Activated gamma-delta T cell treated with anti-CD3 and anti-CD28 coated beads, Interleukin-2, amount 50 U/mL, for 16 hours (primary cell): ENCODE data around the gene SH2D2A.
"Not testable (repeated sequence)": the region's sequence is repeated elsewhere in the genome, so short reads cannot be mapped to it uniquely, and the experiment has no call there.

Experiments used
- DNase-seq: peaks from one replicate; pipeline ENCODE4 v3.0.0-alpha.2; 2020; ENCODE audit warnings: low read depth

Gene SH2D2A

DNA sequence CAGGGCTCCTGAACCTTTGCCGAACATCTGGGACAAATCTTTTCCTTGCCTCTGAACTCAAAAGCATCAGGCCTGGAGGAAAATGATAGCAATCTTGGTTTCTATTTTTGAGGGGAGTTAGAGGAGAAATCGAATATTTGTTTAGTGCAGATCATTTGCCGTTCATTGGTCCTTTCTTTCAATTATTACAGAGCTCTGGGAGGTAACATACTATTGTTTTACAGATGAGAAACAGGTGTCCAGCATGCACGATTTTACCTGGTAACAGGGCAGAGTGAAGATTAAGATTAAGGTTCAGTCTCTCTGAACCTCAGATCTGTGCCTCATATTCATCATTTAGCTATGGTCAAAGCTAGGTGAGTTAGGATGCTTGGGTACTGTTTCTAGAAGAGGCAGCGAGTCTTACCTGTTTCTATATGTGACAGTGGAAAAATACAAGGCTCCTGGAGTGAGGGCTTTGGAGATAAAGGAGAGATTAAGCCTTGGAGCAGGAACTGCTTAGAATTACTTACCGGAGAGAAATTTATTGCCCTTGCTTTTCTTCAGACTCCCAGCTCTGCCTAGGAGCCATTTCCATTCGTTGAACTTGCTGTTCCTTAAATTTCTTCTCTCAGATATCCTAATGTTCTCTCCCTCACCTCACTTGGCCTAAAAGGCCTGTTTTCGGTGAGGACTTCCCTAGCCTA lies 47.9 kb downstream of the SH2D2A start:
- DNase-seq: no peak

DNA sequence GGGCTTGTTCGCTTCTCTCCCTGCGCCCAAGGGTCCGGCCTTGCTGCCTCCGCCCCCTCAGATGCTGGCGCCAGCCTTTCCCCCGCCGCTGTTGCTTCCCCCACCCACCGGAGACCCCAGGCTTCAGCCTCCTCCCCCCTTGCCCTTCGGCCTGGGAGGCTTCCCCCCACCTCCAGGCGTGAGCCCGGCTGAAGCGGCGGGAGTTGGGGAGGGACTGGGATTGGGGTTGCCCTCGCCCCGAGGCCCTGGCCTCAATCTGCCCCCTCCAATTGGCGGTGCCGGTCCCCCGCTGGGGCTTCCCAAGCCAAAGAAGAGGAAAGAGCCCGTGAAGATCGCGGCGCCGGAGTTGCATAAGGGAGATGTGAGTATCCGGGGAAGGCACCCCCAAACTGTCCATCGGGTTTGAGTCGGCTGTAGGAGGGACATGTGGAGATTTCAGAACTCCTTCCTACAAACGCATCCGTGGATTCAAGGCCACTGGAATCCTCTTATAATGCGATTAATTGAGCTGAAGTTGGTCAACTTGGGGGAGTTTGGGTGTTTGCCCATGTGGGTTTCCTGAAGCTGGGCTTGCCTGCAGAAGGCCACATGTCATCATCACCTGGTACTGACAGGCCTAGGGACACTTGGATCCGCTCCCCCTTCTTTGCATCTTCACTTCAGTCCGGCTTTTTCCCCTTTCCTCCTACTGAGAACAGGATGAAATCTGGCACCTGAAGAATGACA lies 48.6 kb downstream of the SH2D2A start:
- DNase-seq: no peak

DNA sequence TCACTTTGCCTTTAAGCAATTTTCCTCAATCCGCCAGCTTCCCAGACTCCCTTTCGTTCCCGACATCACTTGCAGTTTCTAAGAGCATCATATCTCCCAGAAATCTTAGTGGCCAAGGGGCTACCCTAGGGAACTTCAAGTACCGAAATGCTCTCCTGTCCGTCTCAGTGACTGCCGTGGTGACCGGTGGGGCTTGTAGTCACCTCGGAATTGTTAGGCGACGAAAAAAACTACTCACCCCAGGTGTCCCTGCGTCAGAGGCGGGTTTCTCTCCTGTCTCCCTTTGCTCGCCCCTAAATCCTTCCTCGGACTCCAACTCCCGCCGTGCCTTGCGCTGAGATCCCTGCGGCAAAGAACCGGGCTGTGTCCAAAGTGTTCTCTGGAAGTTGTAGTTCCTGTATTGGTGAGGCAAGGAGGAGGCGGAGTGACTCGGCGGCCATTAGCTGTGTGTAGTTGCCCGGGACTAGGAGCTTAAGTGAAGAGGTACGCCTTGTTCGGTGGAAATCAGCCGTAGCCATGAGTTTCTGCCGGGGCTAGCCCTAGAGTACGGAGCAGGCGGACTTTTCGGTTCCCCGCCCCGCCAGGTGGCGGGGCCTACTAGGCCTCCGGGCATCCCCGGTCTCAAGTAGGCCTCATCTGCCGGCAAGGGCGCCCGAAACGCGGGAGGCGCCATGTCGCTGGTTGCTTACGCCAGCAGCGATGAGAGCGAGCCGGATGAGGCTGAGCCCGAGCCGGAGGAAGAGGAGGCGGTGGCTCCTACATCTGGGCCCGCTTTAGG lies 49.4 kb downstream of the SH2D2A start, which contains the start of gene PRCC:
TSS of gene PRCC (plus strand) at position 435 of the 778 bp plus-strand sequence. CDS start at position 672, 237 bp downstream.
- DNase-seq: peak; percentile 95

DNA sequence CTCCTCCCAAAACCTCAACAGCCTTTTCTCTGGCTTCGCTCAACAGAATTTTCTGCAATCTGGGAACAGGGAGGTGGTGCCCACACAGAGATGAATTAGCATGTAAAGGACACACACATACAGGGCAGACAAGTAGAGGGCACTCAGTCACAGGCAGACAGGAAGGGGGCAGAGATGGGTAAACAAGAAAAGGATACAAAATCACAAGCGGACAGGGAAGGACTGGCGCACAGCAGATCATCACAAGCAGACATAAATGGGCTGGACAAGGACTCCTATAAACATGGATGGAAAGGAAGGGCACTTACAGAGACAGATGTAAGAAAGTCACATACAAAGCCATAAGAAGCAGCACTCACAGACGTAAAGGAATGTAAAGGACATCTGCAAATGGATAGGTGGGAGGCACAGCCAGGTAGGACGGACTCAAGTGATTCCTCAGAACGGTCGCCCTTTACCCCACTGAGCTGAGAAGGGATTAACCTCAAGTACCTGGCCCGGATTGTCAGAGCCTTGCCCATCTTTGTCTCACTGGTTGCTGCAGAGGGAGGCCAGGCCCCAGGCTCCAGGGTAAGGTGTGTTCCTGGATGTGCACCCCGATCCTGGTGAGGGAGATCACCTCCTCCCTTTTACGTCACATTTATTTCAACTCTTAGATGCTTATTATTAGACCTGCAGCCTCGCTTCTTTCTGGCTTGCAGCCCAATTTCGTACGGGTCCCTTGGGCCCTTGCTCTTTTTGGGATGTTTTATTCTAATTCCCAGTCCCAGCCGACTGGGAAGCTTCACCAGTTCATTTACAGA lies 50.1 kb downstream of the SH2D2A start:
- DNase-seq: no peak

DNA sequence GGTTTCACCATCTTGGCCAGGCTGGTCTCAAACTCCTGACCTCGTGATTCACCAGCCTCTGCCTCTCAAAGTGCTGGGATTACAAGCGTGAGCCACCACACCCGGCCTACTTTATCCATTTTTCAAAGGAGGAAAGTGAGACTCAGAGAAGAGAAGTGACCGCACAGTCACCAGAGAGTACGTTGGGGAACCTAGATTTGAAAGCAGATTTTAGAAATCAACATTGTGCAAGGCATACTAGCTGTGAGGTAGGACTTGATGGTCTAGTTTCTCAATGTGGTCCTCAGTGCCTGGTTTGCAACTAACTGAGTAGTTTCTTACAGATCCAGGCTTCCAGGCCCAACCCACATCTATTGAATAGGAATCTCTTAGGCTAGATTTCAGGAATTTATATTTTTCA lies 51.0 kb downstream of the SH2D2A start:
- no peak for DNase-seq

DNA sequence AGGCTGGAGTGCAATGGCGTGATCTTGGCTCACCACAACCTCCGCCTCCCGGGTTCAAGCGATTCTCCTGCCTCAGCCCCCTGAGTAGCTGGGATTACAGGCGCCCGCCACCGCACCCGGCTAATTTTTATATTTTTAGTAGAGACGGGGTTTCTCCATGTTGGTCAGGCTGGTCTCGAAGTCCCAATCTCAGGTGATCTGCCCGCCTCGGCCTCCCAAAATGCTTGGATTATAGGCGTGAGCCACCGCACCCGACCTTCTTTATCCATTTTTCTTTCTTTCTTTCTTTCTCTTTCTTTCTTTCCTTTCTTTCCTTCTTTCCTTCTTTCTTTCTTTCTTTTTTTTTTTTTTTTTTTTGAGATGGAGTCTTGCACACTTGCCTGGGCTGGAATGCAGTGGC lies 51.5 kb downstream of the SH2D2A start:
- DNase-seq: not testable (repeated sequence)

DNA sequence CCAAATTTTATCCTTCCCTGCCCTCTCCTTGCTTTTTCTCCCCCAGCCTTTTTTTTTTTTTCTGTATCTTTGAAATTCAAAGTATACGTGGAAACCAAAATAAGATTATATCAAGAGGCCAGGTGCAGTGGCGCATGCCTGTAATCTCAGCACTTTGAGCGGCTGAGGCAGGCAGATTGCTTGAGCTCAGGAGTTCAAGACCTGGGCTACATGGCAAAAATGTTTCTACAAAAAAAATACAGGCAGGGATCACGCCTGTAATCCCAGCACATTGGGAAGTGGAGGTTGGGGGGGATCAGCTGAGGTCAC lies 55.9 kb downstream of the SH2D2A start:
- no peak for DNase-seq

DNA sequence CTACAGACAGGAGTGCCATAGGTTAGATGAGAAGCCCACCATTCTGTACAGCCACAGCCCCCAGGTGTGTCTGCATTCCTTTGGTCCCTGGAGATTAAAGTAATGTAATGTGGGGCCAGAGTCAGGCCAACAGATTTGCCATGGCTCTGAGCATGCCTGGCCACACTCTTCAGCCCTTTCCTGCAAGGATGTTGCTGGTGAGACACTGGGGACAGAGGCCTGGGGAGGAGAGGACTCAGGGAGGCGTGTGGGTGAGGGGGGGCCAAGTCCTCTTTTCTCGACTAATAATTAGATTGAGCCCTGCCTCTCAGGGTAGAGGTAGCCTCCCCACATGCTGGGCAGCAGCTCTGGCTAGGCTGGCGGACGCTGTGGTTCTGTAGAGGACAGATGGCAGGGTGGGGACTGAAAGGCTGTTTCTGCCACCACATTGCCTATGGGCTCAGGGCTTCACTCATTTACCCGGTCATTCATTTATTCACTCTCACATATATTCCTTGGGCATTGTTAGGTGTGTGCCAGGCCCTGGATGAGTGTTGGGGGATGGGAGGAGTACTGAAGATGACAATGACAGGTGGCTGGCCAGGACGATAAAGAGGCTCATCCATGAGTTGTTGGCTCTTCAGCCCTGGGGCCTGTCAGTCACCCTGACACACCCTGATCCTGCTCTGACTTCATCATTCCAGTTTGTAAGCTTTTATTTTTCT lies 56.4 kb downstream of the SH2D2A start:
- no peak for DNase-seq

DNA sequence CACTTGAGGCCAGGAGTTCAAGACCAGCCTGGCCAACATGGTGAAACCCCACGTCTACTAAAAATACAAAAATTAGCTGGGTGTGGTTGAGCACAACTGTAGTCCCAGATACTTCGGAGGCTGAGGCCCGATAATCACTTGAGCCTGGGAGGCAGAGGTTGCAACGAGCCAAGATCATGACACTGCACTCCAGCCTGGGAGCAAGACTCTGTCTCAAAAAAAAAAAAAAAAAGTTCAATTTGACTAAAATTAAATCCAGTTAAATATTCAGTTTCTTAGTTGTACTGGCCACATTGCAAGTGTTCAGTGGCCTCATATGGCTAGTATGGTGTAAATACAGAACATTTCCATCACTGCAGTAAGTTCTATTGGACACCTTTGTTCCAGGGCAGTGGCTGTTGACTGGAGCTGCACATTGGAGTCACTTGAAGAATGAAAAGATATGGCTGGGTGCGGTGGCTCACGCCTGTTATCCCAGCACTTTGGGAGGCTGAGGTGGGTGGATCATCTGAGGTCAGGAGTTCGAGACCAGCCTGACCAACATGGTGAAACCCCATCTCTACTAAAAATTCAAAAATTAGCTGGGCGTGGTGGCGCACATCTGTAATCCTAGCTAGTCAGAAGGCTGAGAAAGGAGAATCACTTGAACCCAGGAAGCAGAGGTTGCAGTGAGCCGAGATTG lies 58.9 kb downstream of the SH2D2A start:
- DNase-seq: not testable (repeated sequence)

DNA sequence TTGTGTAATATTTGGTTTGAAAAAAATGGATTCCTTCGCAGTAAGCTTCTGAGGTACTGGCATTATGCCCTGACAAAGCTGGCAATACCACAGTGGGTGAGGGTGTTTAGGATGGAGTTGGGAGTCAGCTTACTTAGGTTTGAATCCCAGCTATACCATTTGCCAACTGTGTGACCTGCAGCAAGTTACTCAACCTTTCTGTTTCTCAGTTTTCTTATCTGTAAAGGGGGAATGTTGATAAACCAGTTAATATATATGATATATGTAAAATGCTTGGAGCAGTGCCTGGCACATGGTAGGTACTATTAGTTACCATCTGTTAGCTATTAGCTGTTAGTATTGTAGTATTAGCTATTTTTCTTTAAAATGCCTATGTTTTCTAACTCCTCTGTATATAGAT lies 60.3 kb downstream of the SH2D2A start:
- no peak for DNase-seq
